Measurements from ENCODE around the gene PRSS36. TPM values are rescaled to one million over a fixed set of nuclear protein-coding genes. Genes with fewer than 3 reads are reported as not detected.

The PRSS36 gene
- total RNA-seq, 1 experiment from 2014 or later = 0.23 TPM

DNA sequence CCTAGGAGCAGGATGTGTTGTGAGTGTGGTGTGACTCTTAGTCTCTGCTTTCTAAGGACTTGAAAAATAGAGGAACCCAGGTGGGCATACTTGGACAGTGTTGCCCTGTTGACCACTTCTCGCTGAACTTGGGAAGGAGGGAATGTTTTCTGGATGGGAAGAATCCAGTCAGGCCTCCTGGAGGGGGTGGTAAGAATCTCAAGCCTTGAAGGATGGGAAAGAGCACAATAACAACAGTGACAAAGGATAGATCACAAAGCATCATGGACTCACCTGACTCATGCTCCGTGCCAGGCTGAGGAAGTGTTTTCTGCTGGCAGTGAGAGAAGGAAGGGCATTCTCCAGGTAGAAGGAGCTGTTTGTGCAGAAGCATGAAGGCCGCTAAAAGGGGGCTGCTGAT lies 24.0 kb downstream of the PRSS36 start:
- in situ Hi-C loops (cut with HindIII; ENCODE audit: low pct_unique_long_range_greater_than_20kb, low sequenced_read_pairs) = no loop called here
- H3K36me3 ChIP-seq (ENCODE audit: control insufficient read depth, insufficient read depth, low read length) = peaks cover 3% of the 10 kb centered on the region; the same call in 1 of the 2 replicates
- CTCF ChIA-PET = no interaction called here
- BruUV-seq (replicated peaks) = no TSS peak
- no peak overlapping the region for H3K27ac ChIP-seq (ENCODE audit: low read length)
- H3K4me3 ChIP-seq (ENCODE audit: low read depth in 2 of 2, low read length in 2 of 2) = no peak overlapping the region
- ATAC-seq (no peak), DNase-seq (ENCODE audit: low read depth, low spot score) (no peak)
- H3K27me3 ChIP-seq (ENCODE audit: control insufficient read depth, insufficient read depth, low read length) = no peaks in the 10 kb centered on the region
- no peaks in the 10 kb centered on the region for H3K9me3 ChIP-seq (ENCODE audit: control insufficient read depth, insufficient read depth, low read depth, low read length)
- TF ChIP-seq SIN3A (IDR thresholded peaks at IDR 0.05; ENCODE audit: borderline replicate concordance, insufficient read depth, low read depth, low read length) = no peak
- no peak for TF ChIP-seq TCF7L2 (IDR thresholded peaks at IDR 0.05; ENCODE audit: low read depth, low read length)
- TF ChIP-seq, protein P1, sequence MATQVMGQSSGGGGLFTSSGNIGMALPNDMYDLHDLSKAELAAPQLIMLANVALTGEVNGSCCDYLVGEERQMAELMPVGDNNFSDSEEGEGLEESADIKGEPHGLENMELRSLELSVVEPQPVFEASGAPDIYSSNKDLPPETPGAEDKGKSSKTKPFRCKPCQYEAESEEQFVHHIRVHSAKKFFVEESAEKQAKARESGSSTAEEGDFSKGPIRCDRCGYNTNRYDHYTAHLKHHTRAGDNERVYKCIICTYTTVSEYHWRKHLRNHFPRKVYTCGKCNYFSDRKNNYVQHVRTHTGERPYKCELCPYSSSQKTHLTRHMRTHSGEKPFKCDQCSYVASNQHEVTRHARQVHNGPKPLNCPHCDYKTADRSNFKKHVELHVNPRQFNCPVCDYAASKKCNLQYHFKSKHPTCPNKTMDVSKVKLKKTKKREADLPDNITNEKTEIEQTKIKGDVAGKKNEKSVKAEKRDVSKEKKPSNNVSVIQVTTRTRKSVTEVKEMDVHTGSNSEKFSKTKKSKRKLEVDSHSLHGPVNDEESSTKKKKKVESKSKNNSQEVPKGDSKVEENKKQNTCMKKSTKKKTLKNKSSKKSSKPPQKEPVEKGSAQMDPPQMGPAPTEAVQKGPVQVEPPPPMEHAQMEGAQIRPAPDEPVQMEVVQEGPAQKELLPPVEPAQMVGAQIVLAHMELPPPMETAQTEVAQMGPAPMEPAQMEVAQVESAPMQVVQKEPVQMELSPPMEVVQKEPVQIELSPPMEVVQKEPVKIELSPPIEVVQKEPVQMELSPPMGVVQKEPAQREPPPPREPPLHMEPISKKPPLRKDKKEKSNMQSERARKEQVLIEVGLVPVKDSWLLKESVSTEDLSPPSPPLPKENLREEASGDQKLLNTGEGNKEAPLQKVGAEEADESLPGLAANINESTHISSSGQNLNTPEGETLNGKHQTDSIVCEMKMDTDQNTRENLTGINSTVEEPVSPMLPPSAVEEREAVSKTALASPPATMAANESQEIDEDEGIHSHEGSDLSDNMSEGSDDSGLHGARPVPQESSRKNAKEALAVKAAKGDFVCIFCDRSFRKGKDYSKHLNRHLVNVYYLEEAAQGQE (IDR thresholded peaks at IDR 0.05; ENCODE audit: insufficient read depth in 1 of 2, low read depth in 2 of 2, low read length in 1 of 2) = no peak
- no peak; the same call in 1 of the 2 replicates for TF ChIP-seq POLR2AphosphoS5 (IDR thresholded peaks at IDR 0.05; ENCODE audit: low read depth, low read length)
- TF ChIP-seq, protein P2, sequence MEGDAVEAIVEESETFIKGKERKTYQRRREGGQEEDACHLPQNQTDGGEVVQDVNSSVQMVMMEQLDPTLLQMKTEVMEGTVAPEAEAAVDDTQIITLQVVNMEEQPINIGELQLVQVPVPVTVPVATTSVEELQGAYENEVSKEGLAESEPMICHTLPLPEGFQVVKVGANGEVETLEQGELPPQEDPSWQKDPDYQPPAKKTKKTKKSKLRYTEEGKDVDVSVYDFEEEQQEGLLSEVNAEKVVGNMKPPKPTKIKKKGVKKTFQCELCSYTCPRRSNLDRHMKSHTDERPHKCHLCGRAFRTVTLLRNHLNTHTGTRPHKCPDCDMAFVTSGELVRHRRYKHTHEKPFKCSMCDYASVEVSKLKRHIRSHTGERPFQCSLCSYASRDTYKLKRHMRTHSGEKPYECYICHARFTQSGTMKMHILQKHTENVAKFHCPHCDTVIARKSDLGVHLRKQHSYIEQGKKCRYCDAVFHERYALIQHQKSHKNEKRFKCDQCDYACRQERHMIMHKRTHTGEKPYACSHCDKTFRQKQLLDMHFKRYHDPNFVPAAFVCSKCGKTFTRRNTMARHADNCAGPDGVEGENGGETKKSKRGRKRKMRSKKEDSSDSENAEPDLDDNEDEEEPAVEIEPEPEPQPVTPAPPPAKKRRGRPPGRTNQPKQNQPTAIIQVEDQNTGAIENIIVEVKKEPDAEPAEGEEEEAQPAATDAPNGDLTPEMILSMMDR (IDR thresholded peaks at IDR 0.05) = no peak
- H3K4me1 ChIP-seq (ENCODE audit: control insufficient read depth, insufficient read depth, low read length) = no peaks in the 10 kb centered on the region
- POLR2A ChIA-PET = interaction anchor here (1.7 kb wide), 1 partner anchor 8 kb away, joined by 4 read pairs; the partner anchor contains the start of gene KAT8
- intact Hi-C loops (cut with micrococcal nuclease; ENCODE audit: unreplicated experiment) = no loop called here

DNA sequence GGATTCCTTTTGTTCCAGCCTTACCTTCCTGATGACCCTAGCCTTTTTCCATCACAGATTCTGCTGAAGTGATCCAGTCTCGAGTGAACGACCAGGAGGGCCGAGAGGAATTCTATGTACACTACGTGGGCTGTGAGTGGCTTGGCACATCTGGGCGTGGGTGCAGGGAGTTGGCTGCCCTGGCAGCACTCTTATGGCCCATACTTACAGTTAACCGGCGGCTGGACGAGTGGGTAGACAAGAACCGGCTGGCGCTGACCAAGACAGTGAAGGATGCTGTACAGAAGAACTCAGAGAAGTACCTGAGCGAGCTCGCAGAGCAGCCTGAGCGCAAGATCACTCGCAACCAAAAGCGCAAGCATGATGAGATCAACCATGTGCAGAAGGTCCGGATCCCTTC lies 29.7 kb downstream of the PRSS36 start:
- ChIA-PET POLR2A (no interaction called here), CTCF (interaction anchor here (0.6 kb wide), 1 partner anchor 275 kb away, joined by 4 read pairs; no protein-coding TSS in a partner anchor)
- no peak for TF ChIP-seq TCF7L2 (IDR thresholded peaks at IDR 0.05; ENCODE audit: low read depth, low read length)
- TF ChIP-seq SIN3A (IDR thresholded peaks at IDR 0.05; ENCODE audit: borderline replicate concordance, insufficient read depth, low read depth, low read length) = no peak
- TF ChIP-seq, protein P2 (IDR thresholded peaks at IDR 0.05) = no peak
- TF ChIP-seq POLR2AphosphoS5 (IDR thresholded peaks at IDR 0.05; ENCODE audit: low read depth, low read length) = no peak
- TF ChIP-seq, protein P1 (IDR thresholded peaks at IDR 0.05; ENCODE audit: insufficient read depth in 1 of 2, low read depth in 2 of 2, low read length in 1 of 2) = no peak
- in situ Hi-C loops (cut with HindIII; ENCODE audit: low pct_unique_long_range_greater_than_20kb, low sequenced_read_pairs) (no loop called here), intact Hi-C loops (cut with micrococcal nuclease; ENCODE audit: unreplicated experiment) (no loop called here)
- no peak overlapping the region for H3K27ac ChIP-seq (ENCODE audit: low read length)
- peaks cover 9% of the 10 kb centered on the region for H3K36me3 ChIP-seq (ENCODE audit: control insufficient read depth, insufficient read depth, low read length)
- DNase-seq (ENCODE audit: low read depth, low spot score) = no peak
- BruUV-seq (replicated peaks) = no TSS peak
- H3K27me3 ChIP-seq (ENCODE audit: control insufficient read depth, insufficient read depth, low read length) = no peaks in the 10 kb centered on the region
- H3K9me3 ChIP-seq (ENCODE audit: control insufficient read depth, insufficient read depth, low read depth, low read length) = no peaks in the 10 kb centered on the region
- no peak for ATAC-seq
- H3K4me3 ChIP-seq (ENCODE audit: low read depth in 2 of 2, low read length in 2 of 2) = no peak overlapping the region
- peaks cover 6% of the 10 kb centered on the region for H3K4me1 ChIP-seq (ENCODE audit: control insufficient read depth, insufficient read depth, low read length)
